Glutamatergic neuron (in vitro differentiated cells): ENCODE data around the gene ADIPOR2. TPM values are rescaled to one million over a fixed set of nuclear protein-coding genes. Genes with fewer than 3 reads are reported as not detected.

Experiments used
- DNase-seq: peaks from one replicate; pipeline ENCODE4 v3.0.0; 2022
- H3K27ac Mint-ChIP-seq: one replicate; pipeline ENCODE4 v1.8.0; 2020; ENCODE audit warnings: mild to moderate bottlenecking, mixed read lengths, inconsistent platforms; ENCODE audit not compliant: unreplicated experiment
- H3K27me3 Mint-ChIP-seq: one replicate; pipeline ENCODE4 v1.8.0; 2020; ENCODE audit warnings: mild to moderate bottlenecking, moderate library complexity, mixed read lengths, inconsistent platforms; ENCODE audit not compliant: unreplicated experiment
- H3K36me3 Mint-ChIP-seq: one replicate; pipeline ENCODE4 v1.8.0; 2020; ENCODE audit warnings: mild to moderate bottlenecking, mixed read lengths, inconsistent platforms; ENCODE audit not compliant: unreplicated experiment
- H3K4me1 Mint-ChIP-seq: one replicate; pipeline ENCODE4 v1.8.0; 2020; ENCODE audit warnings: mild to moderate bottlenecking, low read depth, mixed read lengths, inconsistent platforms; ENCODE audit not compliant: unreplicated experiment
- H3K4me3 Mint-ChIP-seq: one replicate; pipeline ENCODE4 v1.8.0; 2020; ENCODE audit warnings: mild to moderate bottlenecking, mixed read lengths, inconsistent platforms; ENCODE audit not compliant: unreplicated experiment
- H3K9me3 Mint-ChIP-seq: one replicate; pipeline ENCODE4 v1.8.0; 2020; ENCODE audit warnings: mild to moderate bottlenecking, moderate library complexity, mixed read lengths, inconsistent platforms; ENCODE audit not compliant: unreplicated experiment
- total RNA-seq: library from RNA; stranded (reverse); fragmentation: NEBNext Ultra II Directional; extraction: Animal tissue kit (Norgen Biotek cat#: 25700); gene quantifications from one replicate; pipeline ENCODE4 v1.2.1, GENCODE V29; 2021; ENCODE audit not compliant: unreplicated experiment
- TF ChIP-seq, protein P1 (sequence below): fragments of 200-600 bp; sonication (generic); IDR thresholded peaks from one replicate; pipeline ENCODE4 v1.5.0; 2021; ENCODE audit not compliant: partially characterized antibody, unreplicated experiment

Gene ADIPOR2
- total RNA-seq, 1 donor from 2014 or later, result 43.3 TPM

DNA sequence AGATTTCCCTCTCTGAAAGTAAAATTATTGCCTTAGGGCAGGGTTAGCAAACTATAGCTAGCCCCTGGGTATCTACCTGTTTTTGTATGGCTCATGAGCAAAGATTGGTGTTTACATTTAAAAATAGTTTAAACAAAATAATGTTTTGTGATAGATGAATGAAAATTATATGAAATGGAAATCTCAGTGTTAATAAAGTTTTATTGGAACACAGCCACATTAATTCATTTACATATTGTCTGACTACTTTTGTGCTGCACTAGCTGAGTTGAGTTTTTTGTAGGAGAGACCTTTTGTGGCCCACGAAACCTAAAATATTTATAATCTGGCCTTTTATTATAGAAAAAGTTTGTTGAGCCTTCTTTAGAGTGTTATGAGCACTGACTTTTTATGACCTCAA lies 48.5 kb downstream of the ADIPOR2 start:
- no peak overlapping the region for H3K27ac Mint-ChIP-seq
- DNase-seq, result no peak
- no peak overlapping the region for H3K4me3 Mint-ChIP-seq
- no peaks in the 10 kb centered on the region for H3K27me3 Mint-ChIP-seq
- TF ChIP-seq, protein P1, sequence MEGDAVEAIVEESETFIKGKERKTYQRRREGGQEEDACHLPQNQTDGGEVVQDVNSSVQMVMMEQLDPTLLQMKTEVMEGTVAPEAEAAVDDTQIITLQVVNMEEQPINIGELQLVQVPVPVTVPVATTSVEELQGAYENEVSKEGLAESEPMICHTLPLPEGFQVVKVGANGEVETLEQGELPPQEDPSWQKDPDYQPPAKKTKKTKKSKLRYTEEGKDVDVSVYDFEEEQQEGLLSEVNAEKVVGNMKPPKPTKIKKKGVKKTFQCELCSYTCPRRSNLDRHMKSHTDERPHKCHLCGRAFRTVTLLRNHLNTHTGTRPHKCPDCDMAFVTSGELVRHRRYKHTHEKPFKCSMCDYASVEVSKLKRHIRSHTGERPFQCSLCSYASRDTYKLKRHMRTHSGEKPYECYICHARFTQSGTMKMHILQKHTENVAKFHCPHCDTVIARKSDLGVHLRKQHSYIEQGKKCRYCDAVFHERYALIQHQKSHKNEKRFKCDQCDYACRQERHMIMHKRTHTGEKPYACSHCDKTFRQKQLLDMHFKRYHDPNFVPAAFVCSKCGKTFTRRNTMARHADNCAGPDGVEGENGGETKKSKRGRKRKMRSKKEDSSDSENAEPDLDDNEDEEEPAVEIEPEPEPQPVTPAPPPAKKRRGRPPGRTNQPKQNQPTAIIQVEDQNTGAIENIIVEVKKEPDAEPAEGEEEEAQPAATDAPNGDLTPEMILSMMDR, result no peak
- peaks cover 26% of the 10 kb centered on the region for H3K4me1 Mint-ChIP-seq
- H3K36me3 Mint-ChIP-seq, result no peaks in the 10 kb centered on the region
- no peaks in the 10 kb centered on the region for H3K9me3 Mint-ChIP-seq

DNA sequence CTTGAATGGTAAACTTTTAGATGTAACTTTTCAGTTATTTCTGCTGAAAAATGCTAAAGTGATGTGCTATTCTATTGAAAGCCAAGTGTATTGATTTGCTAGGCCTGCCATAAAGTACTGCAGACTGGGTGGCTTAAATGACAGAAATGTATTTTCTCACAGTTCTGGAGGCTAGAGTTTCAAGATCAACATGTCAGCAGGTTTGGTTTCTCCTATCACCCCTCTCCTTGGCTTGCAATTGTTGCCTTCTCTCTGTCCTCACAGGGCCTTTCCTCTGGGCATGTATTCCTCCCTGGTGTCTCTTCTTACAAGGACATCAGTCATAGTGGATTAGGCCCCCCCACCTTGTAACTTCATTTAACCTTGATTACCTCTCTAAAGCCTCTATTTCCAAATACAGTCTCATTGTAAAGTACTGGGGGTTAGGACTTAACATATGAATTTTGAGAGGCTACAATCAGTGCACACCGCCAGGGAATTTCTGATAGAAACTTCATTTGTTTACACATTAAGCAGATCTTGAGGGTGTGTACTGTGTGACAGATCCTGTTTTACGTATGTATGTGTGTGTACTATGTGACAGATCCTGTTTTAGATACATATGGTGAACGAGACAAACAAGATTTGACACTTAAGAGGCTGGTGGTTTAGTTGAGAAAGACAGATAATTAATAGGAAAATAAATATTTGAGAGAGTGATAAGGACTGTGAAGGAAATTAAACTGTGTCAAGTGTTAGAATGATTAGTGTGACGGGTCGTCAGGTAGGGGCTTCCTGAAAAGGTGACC lies 49.5 kb downstream of the ADIPOR2 start:
- Mint-ChIP-seq H3K4me1 (peaks cover 26% of the 10 kb centered on the region), H3K27me3 (no peaks in the 10 kb centered on the region), H3K4me3 (no peak overlapping the region), H3K36me3 (no peaks in the 10 kb centered on the region), H3K27ac (peak overlapping the region; percentile 52), H3K9me3 (no peaks in the 10 kb centered on the region)
- TF ChIP-seq, protein P1, result no peak
- DNase-seq, result no peak

DNA sequence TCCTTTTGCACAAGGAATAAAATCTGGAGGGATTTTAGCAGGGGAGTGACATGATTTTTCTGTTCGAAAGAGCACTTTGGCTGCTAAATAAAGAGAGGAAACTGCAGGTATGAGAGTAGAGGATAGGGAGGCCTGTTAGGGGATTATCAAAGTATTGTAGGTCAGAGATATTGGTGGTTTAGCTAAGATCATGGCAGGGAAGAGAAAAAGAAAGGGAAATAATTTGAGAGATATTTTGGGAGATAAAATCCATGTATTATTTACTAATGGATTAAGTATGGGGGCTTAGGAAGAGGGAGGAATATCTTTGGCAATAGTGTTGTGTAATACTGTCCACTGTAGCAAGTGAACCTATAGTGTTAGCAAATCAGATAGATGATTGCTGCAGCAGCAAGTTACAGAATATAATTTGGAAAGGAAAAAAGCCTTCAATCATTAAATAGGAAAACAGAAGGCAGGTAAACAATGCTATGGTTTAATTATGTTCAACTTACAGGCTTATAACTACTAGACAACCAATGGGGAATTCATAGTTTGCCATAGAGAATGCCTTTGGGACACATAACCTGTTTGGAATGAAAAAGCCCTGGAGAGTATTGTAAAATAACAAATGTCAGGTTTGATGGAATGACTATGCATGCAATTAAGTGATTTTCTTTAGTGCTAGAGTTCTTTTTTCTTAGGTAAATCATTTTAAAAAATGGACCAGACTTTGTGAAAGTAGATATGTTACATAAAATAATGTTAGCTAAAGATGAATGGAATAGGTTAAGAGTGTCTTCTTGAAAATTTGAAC lies 50.5 kb downstream of the ADIPOR2 start:
- DNase-seq, result no peak
- Mint-ChIP-seq H3K27me3 (no peaks in the 10 kb centered on the region), H3K36me3 (no peaks in the 10 kb centered on the region), H3K4me3 (no peak overlapping the region), H3K4me1 (peaks cover 26% of the 10 kb centered on the region), H3K27ac (peak overlapping the region; percentile 50), H3K9me3 (no peaks in the 10 kb centered on the region)
- TF ChIP-seq, protein P1, result no peak

DNA sequence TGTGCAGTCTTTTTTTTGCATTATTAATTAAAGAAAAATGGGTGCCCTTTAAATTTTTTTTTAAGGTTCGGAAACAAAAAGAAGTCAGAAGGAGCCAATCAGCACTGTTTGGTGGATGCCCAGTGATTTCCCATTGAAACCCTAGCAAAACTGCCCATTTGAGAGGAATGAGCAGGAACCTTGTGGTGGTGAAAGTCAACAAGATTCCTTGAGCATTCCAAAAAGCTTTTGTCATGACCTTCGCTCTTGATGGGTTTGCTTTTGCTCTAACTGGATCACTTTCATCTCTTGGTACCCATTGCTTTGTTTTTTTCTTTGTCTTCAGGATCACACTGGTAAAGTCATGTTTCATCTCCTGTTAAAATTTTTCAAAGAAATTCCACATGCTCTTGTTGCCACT lies 54.1 kb downstream of the ADIPOR2 start:
- no peak overlapping the region for H3K27ac Mint-ChIP-seq
- no peak overlapping the region for H3K4me3 Mint-ChIP-seq
- no peak for DNase-seq
- peaks cover 18% of the 10 kb centered on the region for H3K36me3 Mint-ChIP-seq
- no peaks in the 10 kb centered on the region for H3K9me3 Mint-ChIP-seq
- TF ChIP-seq, protein P1, result no peak
- H3K27me3 Mint-ChIP-seq, result no peaks in the 10 kb centered on the region
- H3K4me1 Mint-ChIP-seq, result peaks cover 26% of the 10 kb centered on the region

- H3K36me3 Mint-ChIP-seq, result peaks cover 18% of the 10 kb centered on the region
- H3K9me3 Mint-ChIP-seq, result no peaks in the 10 kb centered on the region
- no peak overlapping the region for H3K4me3 Mint-ChIP-seq
- no peak overlapping the region for H3K27ac Mint-ChIP-seq
- no peak for DNase-seq
- H3K27me3 Mint-ChIP-seq, result no peaks in the 10 kb centered on the region
- TF ChIP-seq, protein P1, result no peak
- H3K4me1 Mint-ChIP-seq, result no peaks in the 10 kb centered on the region
Measured at GRCh38 chr12:1747609-1748008, 56.7 kb downstream of the ADIPOR2 start.
